ENCODE measurements around the gene NSG2.
"Not testable (repeated sequence)": the region's sequence is repeated elsewhere in the genome, so short reads cannot be mapped to it uniquely, and the experiment has no call there.

NSG2 gene

GRCh38 chr5:174045470-174046025 is at the start of gene NSG2:
TSS of gene NSG2 (plus strand) at chr5:174045706. CDS start at chr5:174046756, 1,050 bp downstream.
- peak; percentile 84 to 93 for DNase-seq

GRCh38 chr5:173997331-173997730 is 48.2 kb upstream of the NSG2 start:
- no peak for DNase-seq

- DNase-seq: no peak
Measured at GRCh38 chr5:173998531-173998930, 47.0 kb upstream of the NSG2 start.

GRCh38 chr5:174000076-174000475 is 45.4 kb upstream of the NSG2 start:
- no peak for DNase-seq

GRCh38 chr5:174003795-174004194 is 41.7 kb upstream of the NSG2 start:
- DNase-seq: no peak

GRCh38 chr5:174008922-174009321 is 36.6 kb upstream of the NSG2 start:
- DNase-seq: no peak

GRCh38 chr5:174010365-174010764 is 35.1 kb upstream of the NSG2 start:
- DNase-seq: no peak

GRCh38 chr5:174011441-174011840 is 34.1 kb upstream of the NSG2 start:
- DNase-seq: no peak

- DNase-seq: not testable (repeated sequence)
Measured at GRCh38 chr5:174020069-174020927, 25.2 kb upstream of the NSG2 start.

GRCh38 chr5:174020928-174021304 is 24.6 kb upstream of the NSG2 start:
- no peak for DNase-seq

- DNase-seq: no peak
Measured at GRCh38 chr5:174022384-174023095, 23.0 kb upstream of the NSG2 start.

GRCh38 chr5:174030286-174030685 is 15.2 kb upstream of the NSG2 start:
- DNase-seq: no peak

GRCh38 chr5:174044466-174045254 is 846 bp upstream of the NSG2 start:
- DNase-seq: no peak

- no peak for DNase-seq
Measured at GRCh38 chr5:174046558-174046957, 1.1 kb downstream of the NSG2 start.

GRCh38 chr5:174047472-174048099 is 2.1 kb downstream of the NSG2 start:
- DNase-seq: no peak

GRCh38 chr5:174052636-174053035 is 7.1 kb downstream of the NSG2 start:
- DNase-seq: no peak

- no peak for DNase-seq
Measured at GRCh38 chr5:174053905-174054304, 8.4 kb downstream of the NSG2 start.

- DNase-seq: no peak
Measured at GRCh38 chr5:174056064-174056847, 10.8 kb downstream of the NSG2 start.

- DNase-seq: no peak
Measured at GRCh38 chr5:174057206-174057605, 11.7 kb downstream of the NSG2 start.

- DNase-seq: no peak
Measured at GRCh38 chr5:174058433-174059122, 13.1 kb downstream of the NSG2 start.

- no peak for DNase-seq
Measured at GRCh38 chr5:174059247-174059646, 13.7 kb downstream of the NSG2 start.

All from hippocampal formation (tissue), 2 donors.